Measurements from ENCODE around the gene RARS1.

DNA sequence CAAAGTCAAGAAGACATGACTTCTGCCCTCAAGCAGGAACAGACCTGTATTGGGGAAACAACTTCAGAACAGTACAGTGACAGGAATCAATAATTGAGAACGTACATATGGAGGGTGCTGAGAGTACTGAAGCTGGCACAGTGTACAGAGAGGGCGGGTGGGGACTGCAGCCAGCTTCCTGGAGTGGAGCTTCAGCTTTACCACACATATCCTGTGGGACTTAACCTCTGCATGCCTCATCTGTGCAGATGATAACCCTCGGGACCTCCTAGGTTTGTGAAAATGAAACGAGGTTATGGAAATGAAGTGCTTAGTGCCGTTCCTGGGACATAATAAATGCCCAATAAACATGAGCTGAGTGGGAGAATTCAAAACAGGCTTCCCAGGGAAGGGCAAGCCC is 22.1 kb upstream of the RARS1 start:
- TF ChIP-seq CTCF (IDR thresholded peaks at IDR 0.05; ENCODE audit: insufficient read depth, low read length) (no peak), POLR2AphosphoS5 (IDR thresholded peaks at IDR 0.05; ENCODE audit: low read depth) (no peak)
